Fibroblast of gingiva (primary cell): ENCODE data around the gene FHOD1.

Source experiments
- DNase-seq: peaks from one replicate; pipeline ENCODE4 v3.0.0-alpha.2; 2011; ENCODE audit warnings: low read depth

The FHOD1 gene

DNA sequence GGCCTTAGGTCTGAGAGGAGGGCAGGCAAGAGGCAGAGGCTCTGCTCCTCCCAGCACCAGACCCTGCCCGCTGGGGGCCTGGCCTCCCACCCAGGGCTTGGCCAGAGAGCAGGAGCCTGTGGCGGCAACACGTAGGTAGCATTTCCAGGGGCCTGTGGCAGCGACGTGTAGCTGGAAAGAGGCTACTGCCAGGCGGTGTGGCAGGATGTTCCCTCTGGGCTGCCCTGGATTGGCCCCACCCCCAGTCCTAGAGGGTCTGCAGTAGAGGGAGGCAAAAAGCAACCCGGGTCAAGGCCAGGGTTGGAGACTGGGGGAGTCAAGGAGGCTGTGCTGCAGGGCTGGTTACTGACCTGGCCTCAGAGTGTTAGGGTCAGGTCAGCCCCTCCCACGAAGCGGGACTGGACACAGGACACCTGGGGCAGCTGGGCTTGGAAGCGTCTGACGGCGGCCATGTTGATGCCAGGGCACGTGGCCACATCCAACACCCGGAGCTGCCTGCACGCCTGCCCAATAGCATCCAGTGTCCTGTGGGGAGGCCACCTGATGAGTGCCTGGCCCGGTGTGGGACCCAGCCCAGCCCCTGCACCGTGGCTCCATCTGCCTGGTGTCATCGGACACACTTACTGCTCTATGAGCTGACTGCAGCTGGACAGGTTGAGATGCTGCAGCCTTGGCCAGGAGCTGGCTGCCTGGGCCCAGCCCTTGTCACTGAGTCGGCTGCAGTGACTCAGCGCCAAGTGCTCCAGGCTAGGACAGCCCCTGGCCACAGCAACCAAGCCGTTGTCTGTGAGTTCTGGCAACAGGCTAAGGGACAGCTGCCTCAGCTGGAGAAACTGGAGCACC, 39.8 kb downstream of the FHOD1 start:
- DNase-seq: peak; percentile 28

- no peak for DNase-seq
Observed at GRCh38 chr16:67206838-67207248, 40.4 kb downstream of the FHOD1 start.

GRCh38 chr16:67206129-67206837, 41.0 kb downstream of the FHOD1 start:
- DNase-seq: no peak

- DNase-seq: no peak
Observed at GRCh38 chr16:67204076-67204475, 43.2 kb downstream of the FHOD1 start.

- DNase-seq: no peak
Observed at GRCh38 chr16:67202956-67203493, 44.3 kb downstream of the FHOD1 start.

DNA sequence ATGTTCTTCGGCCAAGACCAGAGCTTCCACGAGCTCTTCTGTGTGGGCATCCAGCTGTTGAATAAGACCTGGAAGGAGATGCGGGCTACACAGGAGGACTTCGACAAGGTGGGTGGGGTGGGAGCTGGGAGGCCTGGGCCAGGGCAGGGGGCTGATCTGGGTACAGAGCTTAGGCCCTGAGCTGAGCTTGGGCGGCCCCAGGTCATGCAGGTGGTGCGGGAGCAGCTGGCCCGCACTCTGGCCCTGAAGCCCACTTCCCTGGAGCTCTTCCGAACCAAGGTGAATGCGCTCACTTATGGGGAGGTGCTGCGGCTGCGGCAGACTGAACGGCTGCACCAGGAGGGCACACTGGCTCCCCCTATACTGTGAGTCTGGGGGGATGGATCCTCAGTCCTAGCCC, 44.9 kb downstream of the FHOD1 start:
- no peak for DNase-seq

GRCh38 chr16:67201411-67202345, 45.6 kb downstream of the FHOD1 start:
- no peak for DNase-seq

DNA sequence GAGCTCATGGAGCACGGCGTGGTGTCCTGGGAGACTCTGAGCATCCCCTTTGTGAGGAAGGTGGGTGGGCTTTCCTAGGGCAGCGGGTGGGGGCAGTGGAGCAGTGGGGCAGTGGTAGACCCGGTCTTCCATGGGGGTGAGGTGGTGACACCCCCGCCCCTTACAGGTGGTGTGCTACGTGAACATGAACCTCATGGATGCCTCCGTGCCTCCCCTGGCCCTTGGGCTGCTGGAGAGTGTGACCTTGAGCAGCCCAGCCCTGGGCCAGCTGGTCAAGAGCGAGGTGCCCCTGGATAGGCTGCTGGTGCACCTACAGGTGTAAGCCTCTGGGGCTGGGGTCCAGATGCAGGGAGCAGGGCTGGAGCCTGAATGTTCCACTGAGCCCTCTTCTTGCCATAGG, 46.8 kb downstream of the FHOD1 start:
- DNase-seq: no peak

DNA sequence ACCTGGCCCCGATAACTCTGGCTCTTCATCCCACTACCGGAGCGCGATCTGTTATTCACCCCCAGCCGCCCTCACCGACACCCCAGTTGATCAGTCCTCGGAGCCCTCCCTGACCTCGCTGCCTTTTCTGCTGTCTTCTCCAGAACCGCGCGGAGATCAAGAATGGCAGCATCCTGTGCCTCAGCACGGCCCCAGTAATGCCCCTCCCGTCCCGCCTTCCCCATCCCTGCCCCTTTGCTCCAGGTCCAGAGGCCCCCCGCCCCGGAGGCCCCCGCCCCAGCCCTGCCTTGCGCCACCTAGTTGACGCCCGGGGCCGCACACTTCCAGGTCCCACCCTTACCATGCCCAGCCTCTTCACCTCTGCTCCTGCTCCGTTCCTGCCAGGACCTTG, 47.5 kb downstream of the FHOD1 start:
- DNase-seq: no peak

GRCh38 chr16:67199011-67199807, 48.1 kb downstream of the FHOD1 start, which contains the start of gene ELMO3:
TSS of gene ELMO3 (plus strand) at chr16:67199131. CDS start at chr16:67199327, 196 bp downstream.
- DNase-seq: no peak

DNA sequence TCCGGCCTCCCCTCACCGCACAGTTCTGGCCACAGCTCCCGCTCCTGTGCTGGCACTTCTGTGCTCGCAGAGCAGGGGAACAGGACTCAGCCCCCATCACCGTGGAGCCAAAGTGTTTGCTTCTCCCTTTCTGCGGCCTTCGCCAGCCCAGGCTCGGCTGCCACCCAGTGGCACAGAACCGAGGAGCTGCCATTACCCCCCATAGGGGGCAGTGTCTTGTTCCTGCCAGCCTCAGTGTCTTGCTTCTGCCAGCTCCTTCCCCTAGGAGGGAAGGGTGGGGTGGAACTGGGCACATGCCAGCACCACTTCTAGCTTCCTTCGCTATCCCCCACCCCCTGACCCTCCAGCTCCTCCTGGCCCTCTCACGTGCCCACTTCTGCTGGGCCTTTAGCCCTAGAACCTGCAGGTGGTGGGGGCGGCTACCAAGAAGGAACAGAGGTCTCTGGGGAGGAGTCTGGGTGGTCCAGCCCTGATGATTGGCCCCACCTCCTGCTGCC, 49.0 kb downstream of the FHOD1 start:
- peak; percentile 60 for DNase-seq

DNA sequence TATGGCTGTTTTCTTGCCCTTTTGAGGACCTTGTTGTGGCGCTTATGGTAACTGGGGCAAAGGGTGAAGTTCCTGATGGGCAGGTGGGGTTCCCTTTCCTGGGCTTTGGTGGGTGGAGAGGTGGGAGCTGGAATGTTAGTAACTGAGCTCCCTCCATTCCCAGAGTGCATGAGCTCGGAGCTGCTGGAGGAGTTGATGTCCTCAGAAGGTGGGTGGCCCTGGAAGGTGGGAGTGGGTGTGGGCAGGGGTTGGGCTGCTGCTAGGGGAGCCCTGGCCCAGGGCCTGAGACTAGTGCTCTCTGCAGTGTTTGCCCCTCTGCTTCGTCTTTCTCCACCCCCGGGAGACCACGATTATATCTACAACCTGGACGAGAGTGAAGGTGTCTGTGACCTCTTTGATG, 49.6 kb downstream of the FHOD1 start:
- DNase-seq: no peak

- DNase-seq: no peak
Observed at GRCh38 chr16:67196881-67197280, 50.4 kb downstream of the FHOD1 start.

GRCh38 chr16:67195676-67196075, 51.6 kb downstream of the FHOD1 start:
- DNase-seq: no peak

DNA sequence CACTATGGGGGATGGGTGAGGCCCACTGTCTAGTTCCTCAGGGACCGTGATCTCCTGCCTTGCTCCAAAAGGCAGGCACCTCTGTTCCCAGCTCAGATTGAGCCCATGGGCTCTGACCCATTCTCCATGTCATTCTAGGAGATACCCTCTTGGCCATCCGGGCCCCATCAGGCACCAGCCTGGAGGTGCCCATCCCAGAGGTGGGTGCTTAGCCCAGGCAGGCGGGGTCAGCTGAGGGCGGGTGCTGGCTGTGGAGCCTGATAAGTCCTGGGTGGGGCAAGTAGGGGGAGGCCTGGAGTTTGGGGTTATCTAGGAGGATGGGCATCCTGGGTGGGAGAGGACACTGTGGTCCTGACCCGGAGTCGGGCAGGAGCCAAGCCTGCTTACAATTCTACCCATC, 53.0 kb downstream of the FHOD1 start:
- no peak for DNase-seq

GRCh38 chr16:67193536-67193935, 53.7 kb downstream of the FHOD1 start:
- no peak for DNase-seq

- no peak for DNase-seq
Observed at GRCh38 chr16:67192781-67193361, 54.4 kb downstream of the FHOD1 start.

DNA sequence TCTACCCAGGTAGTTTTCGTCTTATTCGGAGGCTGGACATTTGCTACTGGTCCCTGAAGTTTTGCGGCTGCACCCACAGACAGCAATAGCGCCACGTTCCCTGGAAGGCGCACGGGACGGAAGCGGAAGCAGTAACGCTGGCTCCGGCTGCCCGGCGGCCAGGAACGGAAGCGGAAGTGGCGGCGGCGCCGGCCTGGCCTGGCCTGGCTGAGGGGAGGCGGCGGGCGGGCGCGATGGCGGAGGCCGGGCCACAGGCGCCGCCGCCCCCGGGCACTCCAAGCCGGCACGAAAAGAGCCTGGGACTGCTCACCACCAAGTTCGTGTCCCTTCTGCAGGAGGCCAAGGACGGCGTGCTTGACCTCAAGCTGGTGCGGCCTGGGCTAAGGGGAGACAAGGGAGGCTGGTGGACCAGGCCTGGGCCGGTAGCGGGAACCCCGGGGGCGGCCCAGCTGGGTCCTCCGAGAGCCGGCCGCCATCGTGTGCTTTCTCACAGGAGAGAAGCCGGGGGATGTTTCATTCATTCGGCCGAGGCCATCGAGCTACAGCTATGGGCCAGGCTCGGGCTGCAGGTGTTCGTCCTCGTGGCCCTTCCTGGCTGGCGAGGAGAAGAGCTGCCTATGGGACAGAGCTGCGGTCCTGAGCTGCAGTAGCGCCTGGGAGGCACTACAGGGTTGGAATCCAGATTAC, 55.1 kb downstream of the FHOD1 start, which contains the start of gene E2F4:
TSS of gene E2F4 (plus strand) at position 161 of the 687 bp plus-strand sequence. CDS start at position 234, 73 bp downstream.
- peak; percentile 90 for DNase-seq

DNA sequence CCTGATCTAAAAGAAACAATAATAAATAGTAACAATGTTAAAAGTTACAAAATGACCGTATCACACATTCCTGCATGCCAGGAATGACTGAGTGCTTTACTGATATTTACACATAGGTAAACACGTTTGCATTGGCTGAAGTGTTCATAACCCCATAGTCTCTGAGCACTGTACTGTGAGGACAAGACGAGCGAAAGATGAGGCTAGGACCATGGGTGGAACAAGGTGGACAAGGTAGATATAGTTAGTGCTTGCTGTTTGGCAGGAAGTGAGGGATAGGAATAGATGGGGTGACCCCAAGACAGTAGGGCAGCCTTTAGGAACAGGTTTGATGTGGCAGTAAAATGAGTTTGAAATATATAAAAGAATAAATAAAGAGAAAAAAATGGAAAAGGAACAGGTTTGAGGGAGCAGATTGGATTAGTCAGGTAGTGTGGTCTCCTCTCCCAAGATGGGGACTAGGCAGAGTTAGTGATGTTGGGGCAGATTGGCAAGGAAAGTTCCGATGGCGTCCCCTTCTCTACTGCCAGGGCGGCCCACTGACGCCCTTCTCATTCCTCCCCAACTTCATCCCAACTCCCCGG, 55.8 kb downstream of the FHOD1 start:
- no peak for DNase-seq
